Lower leg skin (tissue), 3 donors: ENCODE measurements around the gene KRTAP5-1.
"Not testable (repeated sequence)": the region's sequence is repeated elsewhere in the genome, so short reads cannot be mapped to it uniquely, and the experiment has no call there.

Experiments
- CTCF ChIP-seq, 3 donors: fragments of 450-650 bp; IDR thresholded peaks; one replicate each; pipeline ENCODE4 v1.5.1; 2016; ENCODE audit warnings: antibody characterized with exemption in 3 of 3, mild to moderate bottlenecking in 3 of 3, moderate library complexity in 2 of 3
- POLR2A ChIP-seq, 2 donors: fragments of 450-650 bp; IDR thresholded peaks; one replicate each; pipeline ENCODE4 v1.6.1; 2016 to 2017; ENCODE audit warnings: antibody characterized with exemption in 2 of 2, mild to moderate bottlenecking in 1 of 2, moderate library complexity in 1 of 2

- TF ChIP-seq CTCF, POLR2A (IDR thresholded peaks at IDR 0.05): not testable (repeated sequence)
Observed at GRCh38 chr11:1607156-1607845, 22.2 kb upstream of the KRTAP5-1 start.
